ENCODE results near the gene ADARB1. TPM values are rescaled to one million over a fixed set of nuclear protein-coding genes. Genes with fewer than 3 reads are reported as not detected.

The ADARB1 gene
- polyA plus RNA-seq, 1 donor (not counting 4 experiments of a cell fraction or from before 2014, with no cell fraction given), result 13.0 TPM

- Histone ChIP-seq H3K9ac (ENCODE audit: control insufficient read depth, extremely low read depth, insufficient read depth, low read length) (no peak overlapping the region), H3K4me2 (ENCODE audit: control insufficient read depth, extremely low read depth, insufficient read depth, low read depth, low read length) (no peak overlapping the region), H3K4me3 (ENCODE audit: control insufficient read depth in 2 of 3, extremely low read depth in 1 of 3, insufficient read depth in 2 of 3, low read depth in 1 of 3, low read length in 3 of 3) (no peak overlapping the region), H3K27me3 (ENCODE audit: control insufficient read depth, extremely low read depth, insufficient read depth, low read length) (peaks cover 12% of the 10 kb centered on the region), H4K20me1 (ENCODE audit: control insufficient read depth, extremely low read depth, insufficient read depth, low read length) (no peaks in the 10 kb centered on the region), H3K36me3 (ENCODE audit: control insufficient read depth in 2 of 2, extremely low read depth in 1 of 2, insufficient read depth in 2 of 2, low read length in 2 of 2) (peaks cover 11 to 21% of the 10 kb centered on the region in 2 experiments), H3K27ac (ENCODE audit: control insufficient read depth, insufficient read depth, low read length) (no peak overlapping the region), H2AFZ (ENCODE audit: control insufficient read depth, low read length) (no peak overlapping the region), H3K79me2 (ENCODE audit: control insufficient read depth, insufficient read depth, low read length) (no peaks in the 10 kb centered on the region), H3K4me1 (ENCODE audit: control insufficient read depth, extremely low read depth, insufficient read depth, low read length) (no peaks in the 10 kb centered on the region), H3K9me1 (ENCODE audit: control insufficient read depth, extremely low read depth, insufficient read depth, low read length) (no peaks in the 10 kb centered on the region), H3K9me3 (ENCODE audit: control insufficient read depth, low read depth, low read length) (no peaks in the 10 kb centered on the region)
- FAIRE-seq, result no peak
- DNase-seq (ENCODE audit: low read depth, low spot score), result no peak
- no peak for TF ChIP-seq EZH2 (IDR thresholded peaks at IDR 0.05; ENCODE audit: low read length)
- no peak for TF ChIP-seq CTCF (optimal IDR thresholded peaks at IDR 0.05 in 1 of 3, IDR thresholded peaks at IDR 0.05 in 1 of 3, conservative IDR thresholded peaks at IDR 0.05 in 1 of 3; ENCODE audit: extremely low read depth in 1 of 3, insufficient read depth in 2 of 3, low read length in 3 of 3)
- dilution Hi-C loops (cut with MboI; ENCODE audit: extremely low pct_ligation_motif_present, low sequenced_read_pairs), result no loop called here
Observed at GRCh38 chr21:45262616-45263015, 188.2 kb downstream of the ADARB1 start.

- Histone ChIP-seq H3K36me3 (ENCODE audit: control insufficient read depth in 2 of 2, extremely low read depth in 1 of 2, insufficient read depth in 2 of 2, low read length in 2 of 2) (peaks cover 12 to 21% of the 10 kb centered on the region in 2 experiments), H3K4me3 (ENCODE audit: control insufficient read depth in 2 of 3, extremely low read depth in 1 of 3, insufficient read depth in 2 of 3, low read depth in 1 of 3, low read length in 3 of 3) (no peak overlapping the region), H3K9me1 (ENCODE audit: control insufficient read depth, extremely low read depth, insufficient read depth, low read length) (no peaks in the 10 kb centered on the region), H3K79me2 (ENCODE audit: control insufficient read depth, insufficient read depth, low read length) (no peaks in the 10 kb centered on the region), H4K20me1 (ENCODE audit: control insufficient read depth, extremely low read depth, insufficient read depth, low read length) (no peaks in the 10 kb centered on the region), H3K27me3 (ENCODE audit: control insufficient read depth, extremely low read depth, insufficient read depth, low read length) (peaks cover 5% of the 10 kb centered on the region), H2AFZ (ENCODE audit: control insufficient read depth, low read length) (no peak overlapping the region), H3K4me2 (ENCODE audit: control insufficient read depth, extremely low read depth, insufficient read depth, low read depth, low read length) (no peak overlapping the region), H3K9ac (ENCODE audit: control insufficient read depth, extremely low read depth, insufficient read depth, low read length) (no peak overlapping the region), H3K27ac (ENCODE audit: control insufficient read depth, insufficient read depth, low read length) (no peak overlapping the region), H3K9me3 (ENCODE audit: control insufficient read depth, low read depth, low read length) (no peaks in the 10 kb centered on the region), H3K4me1 (ENCODE audit: control insufficient read depth, extremely low read depth, insufficient read depth, low read length) (no peaks in the 10 kb centered on the region)
- TF ChIP-seq EZH2 (IDR thresholded peaks at IDR 0.05; ENCODE audit: low read length) (no peak), CTCF (optimal IDR thresholded peaks at IDR 0.05 in 1 of 3, IDR thresholded peaks at IDR 0.05 in 1 of 3, conservative IDR thresholded peaks at IDR 0.05 in 1 of 3; ENCODE audit: extremely low read depth in 1 of 3, insufficient read depth in 2 of 3, low read length in 3 of 3) (no peak)
- dilution Hi-C loops (cut with MboI; ENCODE audit: extremely low pct_ligation_motif_present, low sequenced_read_pairs), result no loop called here
- no peak for FAIRE-seq
- DNase-seq (ENCODE audit: low read depth, low spot score), result no peak
Observed at GRCh38 chr21:45263534-45263933, 189.2 kb downstream of the ADARB1 start.
